Smooth muscle cell (in vitro differentiated cells): ENCODE measurements around the gene ERCC3. TPM values are rescaled to one million over a fixed set of nuclear protein-coding genes. Genes with fewer than 3 reads are reported as not detected.

Experiments used
- DNase-seq: peaks from one replicate; lab custom pipeline; 2025; ENCODE audit not compliant: unreplicated experiment; lab: John Stamatoyannopoulos, UW
- H2AFZ ChIP-seq: fragments of 200-600 bp; sonication (generic); 2 replicates; pipeline ENCODE4 v1.6.0; 2016; ENCODE audit warnings: antibody characterized with exemption, low read depth, mild to moderate bottlenecking
- H3F3A ChIP-seq: fragments of 200-600 bp; sonication (generic); 2 replicates; pipeline ENCODE4 v1.6.0; 2017; ENCODE audit warnings: antibody characterized with exemption, low read depth
- H3K27ac ChIP-seq: fragments of 200-600 bp; sonication (generic); 2 replicates; pipeline ENCODE4 v1.5.1; 2016; ENCODE audit warnings: low read depth, mild to moderate bottlenecking
- H3K27me3 ChIP-seq: fragments of 200-600 bp; sonication (generic); 2 replicates; pipeline ENCODE4 v1.6.1; 2016; ENCODE audit warnings: low read depth, mild to moderate bottlenecking
- H3K36me3 ChIP-seq: fragments of 200-600 bp; sonication (generic); 2 replicates; pipeline ENCODE4 v1.5.1; 2016; ENCODE audit warnings: low read depth
- H3K4me1 ChIP-seq: fragments of 200-600 bp; sonication (generic); 2 replicates; pipeline ENCODE4 v1.5.1; 2016; ENCODE audit warnings: low read depth
- H3K4me2 ChIP-seq: fragments of 200-600 bp; sonication (generic); 2 replicates; pipeline ENCODE4 v1.6.0; 2016; ENCODE audit warnings: mild to moderate bottlenecking
- H3K4me3 ChIP-seq: fragments of 200-600 bp; sonication (generic); 2 replicates; pipeline ENCODE4 v1.5.1; 2016; ENCODE audit warnings: mild to moderate bottlenecking
- H3K79me2 ChIP-seq: fragments of 200-600 bp; sonication (generic); 2 replicates; pipeline ENCODE4 v1.6.0; 2016; ENCODE audit warnings: low read depth, mild to moderate bottlenecking
- H3K9ac ChIP-seq: fragments of 200-600 bp; sonication (generic); 2 replicates; pipeline ENCODE4 v1.6.0; 2016; ENCODE audit warnings: low read depth
- H3K9me3 ChIP-seq: fragments of 200-600 bp; sonication (generic); replicated peaks from 2 replicates; pipeline ENCODE4 v1.5.1; 2016; ENCODE audit warnings: low read depth
- H4K20me1 ChIP-seq: fragments of 200-600 bp; sonication (generic); 2 replicates; pipeline ENCODE4 v1.6.0; 2016; ENCODE audit warnings: low read depth
- CTCF ChIP-seq: fragments of 200-600 bp; sonication (generic); IDR thresholded peaks from 2 replicates; pipeline ENCODE4 v1.5.1; 2017; ENCODE audit warnings: borderline replicate concordance, mild to moderate bottlenecking, antibody characterized with exemption; ENCODE audit not compliant: insufficient read depth, poor library complexity, severe bottlenecking
- WGBS: methylation state at CpG from one replicate; pipeline ENCODE4 v1.1.7; 2016; ENCODE audit warnings: low lambda C conversion rate; 5-methylcytosine and 5-hydroxymethylcytosine counted together
- polyA plus RNA-seq: library from polyadenylated mRNA; unstranded; fragments of >200 nt; fragmentation: Nextera tagmentation; extraction: Ambion mirVana; gene quantifications from 2 replicates; pipeline ENCODE4 v1.2.1, GENCODE V29; 2016
- total RNA-seq: library from RNA; depleted of rRNA; stranded (reverse); fragments of >200 nt; gene quantifications from 2 replicates; pipeline ENCODE4 v1.2.3, GENCODE V29; 2014

ERCC3 gene
- total and polyA plus RNA-seq, 2 experiments from 2014 or later, result 30.9 to 44.3 TPM

GRCh38 chr2:127330753-127331152 is 36.8 kb upstream of the ERCC3 start:
- whole genome bisulfite sequencing, result 98% methylated on average over 1 of the region's 1 CpG
- H3K4me2 ChIP-seq, result no peak overlapping the region
- no peaks in the 10 kb centered on the region for H3K79me2 ChIP-seq
- no peak overlapping the region for H2AFZ ChIP-seq
- H3K4me1 ChIP-seq, result no peaks in the 10 kb centered on the region
- no peaks in the 10 kb centered on the region for H3F3A ChIP-seq
- H4K20me1 ChIP-seq, result no peaks in the 10 kb centered on the region
- no peak for DNase-seq
- no peaks in the 10 kb centered on the region for H3K27me3 ChIP-seq
- no peak overlapping the region for H3K4me3 ChIP-seq
- H3K9ac ChIP-seq, result no peak overlapping the region
- no peak overlapping the region for H3K27ac ChIP-seq
- TF ChIP-seq CTCF, result no peak
- no peaks in the 10 kb centered on the region for H3K9me3 ChIP-seq
- peaks cover 5% of the 10 kb centered on the region for H3K36me3 ChIP-seq

- Histone ChIP-seq H2AFZ (no peak overlapping the region), H4K20me1 (no peaks in the 10 kb centered on the region), H3K4me1 (no peaks in the 10 kb centered on the region), H3K27ac (no peak overlapping the region), H3K4me3 (no peak overlapping the region), H3K9ac (no peak overlapping the region), H3K36me3 (peaks cover 5% of the 10 kb centered on the region), H3K4me2 (no peak overlapping the region), H3F3A (no peaks in the 10 kb centered on the region), H3K27me3 (no peaks in the 10 kb centered on the region), H3K79me2 (no peaks in the 10 kb centered on the region), H3K9me3 (no peaks in the 10 kb centered on the region)
- no peak for TF ChIP-seq CTCF
- WGBS, result 100% methylated on average over 2 of the region's 2 CpGs
- DNase-seq, result no peak
Observed at GRCh38 chr2:127326289-127326945, 32.5 kb upstream of the ERCC3 start.

DNA sequence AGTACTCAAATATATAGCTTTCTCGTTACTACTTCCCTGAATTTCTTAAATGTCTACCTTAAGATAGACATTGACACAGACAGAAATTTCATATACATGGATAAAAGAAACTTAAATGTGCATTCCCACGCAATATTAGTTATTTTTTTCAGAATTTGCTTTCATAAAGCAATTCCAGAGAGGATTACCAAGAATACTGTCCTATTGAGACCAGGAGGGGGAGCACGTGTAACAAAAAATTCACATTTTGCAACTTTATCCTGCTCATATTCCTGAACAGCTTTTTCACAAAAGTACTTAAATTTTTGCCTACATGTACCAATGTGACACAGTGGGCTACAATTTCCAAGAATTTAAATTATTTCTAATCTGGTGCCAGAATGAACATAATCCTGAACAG is 30.7 kb upstream of the ERCC3 start:
- Histone ChIP-seq H3K36me3 (peaks cover 13% of the 10 kb centered on the region), H3K27me3 (no peaks in the 10 kb centered on the region), H3K9ac (no peak overlapping the region), H4K20me1 (no peaks in the 10 kb centered on the region), H3K9me3 (no peaks in the 10 kb centered on the region), H3F3A (no peaks in the 10 kb centered on the region), H3K4me1 (no peaks in the 10 kb centered on the region), H3K27ac (no peak overlapping the region), H3K79me2 (no peaks in the 10 kb centered on the region), H3K4me2 (no peak overlapping the region), H2AFZ (no peak overlapping the region), H3K4me3 (no peak overlapping the region)
- DNase-seq, result no peak
- peak; percentile 69 for TF ChIP-seq CTCF
- 67% methylated on average over 3 of the region's 3 CpGs for WGBS

DNA sequence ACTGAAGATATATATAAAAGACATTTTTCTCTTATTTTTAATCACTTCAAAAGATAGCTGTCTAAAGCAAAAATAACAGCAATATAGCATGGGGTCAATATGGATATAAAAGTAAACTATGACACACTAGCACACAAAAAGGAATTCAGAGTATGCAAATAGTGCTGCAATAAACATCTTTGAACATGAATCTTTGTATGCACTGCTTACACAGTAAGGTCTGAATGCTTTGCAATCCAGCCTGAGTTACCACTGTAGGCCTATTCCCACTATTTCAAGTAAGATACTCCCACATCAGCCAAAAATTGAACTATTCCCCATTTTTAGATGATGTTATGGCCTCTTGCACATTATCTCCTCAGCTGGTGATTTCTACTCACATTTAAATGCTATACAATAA is 27.4 kb upstream of the ERCC3 start:
- Histone ChIP-seq H3K79me2 (no peaks in the 10 kb centered on the region), H4K20me1 (no peaks in the 10 kb centered on the region), H3F3A (no peaks in the 10 kb centered on the region), H3K4me3 (no peak overlapping the region), H3K9me3 (no peaks in the 10 kb centered on the region), H3K4me1 (no peaks in the 10 kb centered on the region), H3K4me2 (no peak overlapping the region), H3K36me3 (peaks cover 21% of the 10 kb centered on the region), H3K9ac (no peak overlapping the region), H3K27me3 (no peaks in the 10 kb centered on the region), H2AFZ (no peak overlapping the region), H3K27ac (no peak overlapping the region)
- TF ChIP-seq CTCF, result no peak
- no peak for DNase-seq
